GM18868 (cell line): ENCODE measurements around the gene C21orf58.

ENCODE experiments used
- ATAC-seq: cut with Tn5 transposase; IDR thresholded peaks from one replicate; pipeline ENCODE4 v1.9.1; 2021; ENCODE audit warnings: mild to moderate bottlenecking, moderate library complexity; ENCODE audit not compliant: unreplicated experiment

Gene C21orf58

DNA sequence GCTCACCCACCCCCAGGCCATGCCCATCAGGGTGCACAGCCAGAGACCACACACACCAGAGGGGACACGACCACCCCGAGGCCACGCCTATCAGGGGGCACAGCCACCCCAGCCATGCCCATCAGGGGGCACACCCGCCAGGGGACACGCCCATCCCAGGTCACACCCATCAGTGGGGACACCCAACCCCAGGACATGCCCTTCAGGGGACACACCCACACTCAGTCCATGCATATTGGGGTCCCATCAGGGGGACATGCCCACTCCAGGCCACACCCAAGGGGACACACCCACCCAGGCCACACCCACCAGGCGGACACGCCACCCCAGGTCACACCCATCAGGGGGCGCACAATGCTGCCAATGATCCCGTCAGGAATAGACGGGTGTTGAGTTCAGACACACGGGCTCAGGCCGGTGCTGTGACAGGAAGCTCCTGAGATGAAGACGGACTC, 59.0 kb downstream of the C21orf58 start:
- no peak for ATAC-seq

DNA sequence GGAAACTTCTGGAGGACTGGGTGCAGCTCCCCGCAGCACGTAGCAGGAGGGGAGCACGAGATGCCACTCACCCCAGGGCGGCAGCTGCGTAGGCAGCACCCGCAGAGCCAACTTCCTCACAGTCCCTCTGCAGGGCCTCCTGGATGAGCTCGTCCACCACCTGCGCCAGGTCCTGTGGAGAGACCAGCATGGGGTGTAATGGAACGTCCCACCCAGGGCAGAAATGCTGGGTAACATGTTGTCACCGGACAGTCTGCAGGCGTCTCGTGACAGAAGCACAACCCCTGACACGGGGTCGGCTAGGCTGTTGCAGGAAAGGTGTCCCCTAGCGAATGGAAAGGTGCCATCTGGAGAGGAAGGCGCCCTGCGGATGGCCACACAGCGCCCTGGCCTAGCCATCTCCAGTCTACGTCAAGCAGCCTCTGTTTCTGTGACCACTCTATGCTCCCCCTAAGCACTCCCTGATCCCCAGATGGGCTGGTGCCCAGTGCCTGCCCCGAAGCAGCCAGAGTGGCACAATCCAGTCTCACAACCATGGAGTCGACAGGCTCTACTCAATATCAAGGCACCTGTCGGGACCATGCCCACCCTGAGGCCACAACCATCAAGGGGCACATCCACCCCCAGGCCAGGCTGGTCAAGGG, 59.5 kb downstream of the C21orf58 start:
- ATAC-seq: no peak

DNA sequence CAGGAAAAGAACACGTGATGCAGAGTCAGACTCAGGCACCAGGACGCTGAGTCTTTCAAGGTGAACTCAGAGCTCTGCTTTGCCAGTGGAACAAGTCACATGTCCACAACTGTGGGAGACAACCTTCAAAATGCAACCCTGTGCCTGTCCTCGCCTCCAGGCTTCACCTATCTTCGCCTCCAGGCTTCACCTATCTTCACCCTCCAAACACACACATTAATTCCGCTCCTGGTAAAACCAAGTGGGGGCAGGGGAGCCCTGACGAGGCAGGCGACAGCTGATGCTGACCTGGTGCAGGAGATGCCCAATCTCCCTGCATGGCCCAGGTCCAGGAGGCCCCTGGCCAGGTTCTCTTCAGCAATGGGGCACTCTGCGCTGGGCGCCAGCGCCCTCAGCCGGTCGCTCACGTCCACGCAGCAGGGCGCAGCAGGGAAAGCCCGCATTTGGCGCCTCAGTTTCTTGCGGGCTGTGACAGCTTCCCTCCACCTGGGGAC, 67.1 kb downstream of the C21orf58 start:
- no peak for ATAC-seq

DNA sequence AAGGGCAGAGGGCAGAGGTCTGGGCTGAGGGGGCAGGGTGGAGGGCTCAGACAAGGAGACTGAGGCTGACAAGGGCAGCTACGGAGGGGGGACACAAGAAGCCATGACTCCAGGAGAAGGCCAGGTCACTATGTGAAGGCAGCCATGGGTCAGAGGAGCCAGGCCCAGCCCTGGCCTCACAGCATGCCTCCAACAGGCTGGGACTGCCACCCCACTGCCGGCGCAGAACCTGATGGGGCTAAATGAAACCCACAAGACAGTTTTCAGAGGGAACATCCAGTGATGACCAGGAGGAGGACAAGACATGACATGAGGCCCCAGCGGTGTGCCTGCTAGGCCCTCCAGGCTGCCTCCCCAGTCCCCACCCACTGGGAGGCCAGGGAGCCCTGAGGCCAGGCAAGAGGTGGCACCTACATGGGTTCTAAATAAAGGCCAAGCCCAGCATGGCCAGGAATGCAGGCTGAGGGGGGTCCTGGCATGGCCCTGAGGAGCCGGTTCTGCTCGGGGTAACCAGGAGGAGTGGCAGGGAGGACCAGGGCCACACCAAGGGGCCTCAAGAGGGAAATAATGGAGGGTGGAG, 67.8 kb downstream of the C21orf58 start:
- ATAC-seq: no peak

DNA sequence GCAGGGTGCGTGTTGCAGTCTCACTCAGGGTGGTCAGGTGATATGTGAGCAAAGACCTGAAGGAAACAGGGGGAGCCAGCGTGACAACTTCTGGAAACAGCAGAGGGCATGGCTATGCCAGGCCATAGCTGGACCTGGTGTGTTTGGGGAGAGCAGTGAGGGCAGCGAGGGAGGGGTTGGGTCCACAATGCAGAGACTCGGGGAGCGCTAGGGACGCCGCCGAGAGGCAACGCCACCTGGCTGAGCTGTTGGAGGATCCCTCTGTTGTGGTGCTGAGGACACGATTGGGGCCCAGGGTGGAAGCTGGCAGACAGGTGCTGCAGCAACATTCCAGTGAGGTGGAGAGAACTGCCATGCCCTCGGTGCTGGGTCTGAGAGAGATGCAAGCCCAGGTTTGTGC, 68.5 kb downstream of the C21orf58 start:
- no peak for ATAC-seq

GRCh38 chr21:46254208-46254975, 69.3 kb downstream of the C21orf58 start:
- peak; percentile 60 for ATAC-seq

GRCh38 chr21:46253610-46254124, 70.0 kb downstream of the C21orf58 start:
- peak; percentile 71 for ATAC-seq

- ATAC-seq: no peak
Measured at GRCh38 chr21:46252840-46253239, 70.8 kb downstream of the C21orf58 start.
